ENCODE measurements around the gene CDC42EP3.

Gene CDC42EP3

DNA sequence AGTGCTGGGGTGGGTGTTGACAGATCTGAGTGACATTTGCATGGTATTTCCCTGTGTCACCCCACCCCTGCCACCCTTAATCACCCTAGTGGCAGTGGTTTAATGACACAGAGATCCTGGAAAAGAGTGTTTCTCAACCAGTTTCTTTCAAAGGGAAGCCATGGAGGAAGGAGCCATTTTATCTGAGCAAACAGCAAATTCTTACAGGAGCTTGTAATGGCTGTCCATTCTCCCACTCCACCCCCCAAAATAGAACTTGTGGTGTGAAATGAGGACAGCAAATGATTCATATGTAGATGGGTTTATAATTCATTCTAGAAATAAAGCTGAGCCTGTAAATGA, 51.5 kb downstream of the CDC42EP3 start:
- in situ Hi-C loops (cut with MboI; ENCODE audit: low sequenced_read_pairs), result no loop called here

DNA sequence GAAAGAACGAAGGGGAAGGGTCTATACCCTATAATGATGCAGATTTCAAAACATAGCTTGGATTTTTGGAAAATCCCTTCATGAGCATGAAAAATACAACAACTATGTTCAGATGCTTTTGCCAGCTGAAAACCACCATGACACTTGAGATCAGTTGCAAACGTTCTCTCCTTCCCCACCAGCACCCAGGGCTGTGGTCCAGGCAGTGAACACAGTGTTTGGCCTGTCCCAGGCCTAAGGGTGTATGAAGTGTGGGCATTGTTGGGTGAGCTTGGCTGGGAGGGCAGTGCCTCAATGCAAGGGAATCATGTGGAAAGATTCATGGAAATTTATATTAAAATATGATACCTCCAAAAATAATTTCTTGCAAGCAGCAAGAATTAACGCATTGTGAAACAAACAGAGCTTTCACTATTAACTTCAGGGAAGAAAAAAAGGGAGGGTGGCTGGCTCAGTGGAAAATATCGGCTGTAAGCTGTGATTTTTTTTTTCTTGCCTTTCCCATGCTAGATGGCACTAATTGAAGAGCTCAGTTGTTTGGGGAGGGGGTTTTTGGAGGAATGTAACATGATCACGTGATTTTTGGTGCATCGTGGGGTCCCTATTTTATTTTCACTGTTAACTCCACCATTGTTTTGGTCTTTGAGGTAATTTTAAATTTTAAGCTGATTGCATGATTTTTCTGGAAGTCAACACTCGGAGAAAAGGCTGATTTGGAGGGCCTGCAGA, 52.0 kb downstream of the CDC42EP3 start:
- in situ Hi-C loops (cut with MboI; ENCODE audit: low sequenced_read_pairs), result no loop called here

DNA sequence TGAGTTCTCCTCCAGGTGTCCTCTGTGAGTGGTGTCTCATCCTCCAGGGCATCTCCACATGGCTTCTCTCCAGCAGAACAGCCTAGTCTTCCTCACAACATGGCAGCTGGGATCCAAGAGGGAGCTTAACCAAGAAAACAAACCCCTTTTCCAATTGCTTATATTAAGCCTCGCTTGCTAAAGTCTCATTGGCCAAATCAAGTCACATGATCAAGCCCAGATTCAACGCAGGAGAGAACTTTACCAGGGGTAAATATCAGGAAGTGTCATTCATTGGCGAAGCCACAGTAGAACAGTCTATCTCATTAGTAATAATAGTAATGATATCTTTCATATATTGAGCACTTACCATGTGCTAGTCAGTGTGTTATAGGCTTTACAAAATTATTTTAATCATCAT, 53.1 kb downstream of the CDC42EP3 start:
- in situ Hi-C loops (cut with MboI; ENCODE audit: low sequenced_read_pairs), result no loop called here

DNA sequence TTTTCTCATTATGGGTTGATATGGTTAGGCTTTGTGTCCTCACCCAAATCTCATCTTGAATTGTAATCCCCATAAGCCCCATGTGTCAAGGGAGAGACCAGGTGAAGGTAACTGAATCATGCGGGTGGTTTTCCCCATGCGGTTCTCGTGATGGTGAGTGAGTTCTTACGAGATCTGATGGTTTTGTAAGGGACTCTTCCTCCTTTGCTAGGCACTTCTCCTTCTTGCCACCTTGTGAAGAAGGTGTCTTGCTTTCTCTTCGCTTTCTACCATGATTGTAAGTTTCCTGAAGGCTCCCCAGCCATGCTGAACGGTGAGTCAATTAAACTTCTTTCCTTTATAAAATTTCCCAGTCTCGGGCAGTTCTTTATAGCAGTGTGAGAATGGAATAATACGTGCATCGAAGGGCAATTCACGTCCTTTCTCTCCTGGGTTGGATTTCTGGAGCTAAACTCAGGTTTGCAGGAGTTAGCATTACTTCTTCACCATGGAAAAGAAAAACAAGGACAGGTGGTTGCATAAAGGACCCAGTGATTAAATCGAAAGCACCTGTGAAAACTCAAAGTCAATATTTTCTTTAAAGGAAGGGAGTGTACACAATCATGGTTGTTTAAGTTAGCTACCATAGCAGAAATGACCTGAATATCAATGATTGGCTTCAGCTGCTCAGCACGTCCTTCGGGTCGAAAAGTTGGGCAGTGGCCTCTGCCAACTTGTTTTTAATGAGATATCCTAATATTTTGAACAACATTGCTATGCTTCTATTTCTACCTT, 54.1 kb downstream of the CDC42EP3 start:
- in situ Hi-C loops (cut with MboI; ENCODE audit: low sequenced_read_pairs), result no loop called here

DNA sequence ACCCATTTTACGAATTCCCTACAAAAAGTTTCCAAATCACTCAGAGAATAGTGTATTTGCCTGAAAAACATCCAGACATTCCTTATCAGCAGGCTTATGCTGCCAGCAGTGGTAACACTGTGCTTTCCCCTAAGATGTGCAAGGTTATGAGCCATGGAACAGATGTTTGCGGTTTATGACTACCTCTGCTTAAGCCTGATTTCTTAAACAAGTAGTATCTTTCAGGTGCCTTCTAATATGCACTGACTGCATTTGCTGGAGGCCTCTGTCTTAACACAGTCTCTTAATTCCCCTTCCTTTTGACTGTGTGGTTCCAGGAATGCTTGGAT, 54.8 kb downstream of the CDC42EP3 start:
- in situ Hi-C loops (cut with MboI; ENCODE audit: low sequenced_read_pairs), result no loop called here

DNA sequence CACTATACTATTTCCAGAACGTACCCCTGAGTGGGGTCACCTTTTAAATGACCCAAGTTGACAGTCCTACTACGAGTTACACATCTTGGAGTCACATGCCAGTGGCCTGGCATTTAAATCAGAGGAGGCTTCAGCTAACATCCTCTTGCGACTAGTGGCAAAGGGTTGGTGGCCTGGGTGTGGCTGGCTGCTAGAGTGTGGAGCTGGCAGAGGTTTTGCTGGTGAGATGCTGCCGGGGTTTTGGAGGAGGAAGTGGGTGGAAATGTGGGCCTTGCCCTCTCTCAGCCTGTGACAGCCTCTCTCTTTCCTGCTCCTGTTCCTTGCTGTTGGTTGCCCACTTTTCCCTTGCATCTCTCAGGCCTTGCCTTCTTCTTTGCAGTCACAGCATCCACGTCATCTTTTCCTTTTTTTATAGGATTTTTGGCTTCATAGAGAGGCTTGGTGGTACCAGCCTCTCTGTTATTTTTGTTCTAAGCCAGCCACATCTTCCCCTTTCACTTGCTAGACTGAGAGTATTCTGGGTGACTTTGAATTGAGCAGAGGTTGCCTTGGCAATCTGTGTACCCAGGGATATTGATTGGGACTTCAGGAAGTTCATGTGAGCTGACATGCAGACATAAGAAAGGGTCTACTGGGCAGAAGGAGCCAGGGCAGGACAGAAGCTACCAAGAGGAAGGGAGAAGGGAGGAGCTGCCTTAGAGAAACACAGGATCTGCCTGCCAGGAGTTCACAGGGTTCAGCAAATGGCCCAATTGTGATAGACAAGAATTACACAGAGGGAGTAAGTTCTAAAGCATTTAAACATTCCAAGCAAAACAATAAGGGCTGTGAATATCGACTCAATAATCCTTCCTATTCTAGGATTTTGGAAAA, 55.4 kb downstream of the CDC42EP3 start:
- in situ Hi-C loops (cut with MboI; ENCODE audit: low sequenced_read_pairs), result no loop called here

DNA sequence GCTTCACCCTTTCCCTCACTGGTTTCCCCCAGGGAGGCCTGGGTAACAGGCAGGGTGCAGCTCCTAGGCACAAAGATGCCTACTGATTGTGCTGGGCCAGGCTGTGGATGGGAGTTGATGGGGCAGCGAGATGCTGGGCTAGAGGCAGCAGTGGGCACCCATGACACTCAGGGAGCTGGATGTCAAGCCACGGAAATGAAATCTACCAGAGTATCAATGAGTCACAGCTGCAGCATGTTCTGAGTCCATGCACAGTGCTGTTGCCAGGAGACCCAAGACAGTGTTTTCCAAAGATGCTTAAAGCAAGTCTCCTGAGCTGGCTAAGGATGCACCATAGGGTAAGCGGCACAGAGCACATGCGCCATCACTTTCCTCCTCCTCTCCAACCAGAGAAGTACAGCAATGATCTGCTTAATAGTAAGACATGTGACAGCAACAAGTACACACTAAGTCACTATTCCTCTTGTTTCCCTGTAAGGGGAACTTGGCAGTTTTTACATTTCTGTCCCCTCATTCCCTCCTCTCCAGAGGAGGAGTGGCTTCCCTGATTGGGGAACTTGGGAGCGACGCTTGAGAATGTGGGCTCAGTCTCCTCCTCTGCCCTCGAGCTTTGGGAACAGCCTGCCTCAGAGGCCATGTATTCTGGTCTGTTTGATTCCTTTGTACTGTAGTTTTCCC, 57.2 kb downstream of the CDC42EP3 start:
- in situ Hi-C loops (cut with MboI; ENCODE audit: low sequenced_read_pairs), result no loop called here

DNA sequence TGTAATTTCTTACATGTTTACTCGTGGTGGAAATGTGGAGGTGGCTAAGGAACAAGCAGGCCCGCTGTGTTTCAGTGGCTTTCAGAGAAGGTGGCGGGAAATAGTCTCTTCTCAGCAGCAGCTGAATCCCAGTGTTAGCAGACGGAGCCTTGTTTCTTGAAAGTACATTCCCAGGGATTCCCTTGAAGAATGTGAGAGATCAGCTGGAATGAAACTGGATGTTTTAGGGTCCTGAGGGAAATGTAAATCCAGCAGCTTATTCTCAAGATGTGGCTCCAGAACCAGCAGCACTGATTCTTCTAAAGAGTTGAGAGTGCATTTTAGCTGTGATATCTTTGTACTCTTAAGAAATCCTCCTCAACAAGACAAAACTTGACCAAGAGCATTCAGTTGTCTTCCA, 59.1 kb downstream of the CDC42EP3 start:
- in situ Hi-C loops (cut with MboI; ENCODE audit: low sequenced_read_pairs), result no loop called here

DNA sequence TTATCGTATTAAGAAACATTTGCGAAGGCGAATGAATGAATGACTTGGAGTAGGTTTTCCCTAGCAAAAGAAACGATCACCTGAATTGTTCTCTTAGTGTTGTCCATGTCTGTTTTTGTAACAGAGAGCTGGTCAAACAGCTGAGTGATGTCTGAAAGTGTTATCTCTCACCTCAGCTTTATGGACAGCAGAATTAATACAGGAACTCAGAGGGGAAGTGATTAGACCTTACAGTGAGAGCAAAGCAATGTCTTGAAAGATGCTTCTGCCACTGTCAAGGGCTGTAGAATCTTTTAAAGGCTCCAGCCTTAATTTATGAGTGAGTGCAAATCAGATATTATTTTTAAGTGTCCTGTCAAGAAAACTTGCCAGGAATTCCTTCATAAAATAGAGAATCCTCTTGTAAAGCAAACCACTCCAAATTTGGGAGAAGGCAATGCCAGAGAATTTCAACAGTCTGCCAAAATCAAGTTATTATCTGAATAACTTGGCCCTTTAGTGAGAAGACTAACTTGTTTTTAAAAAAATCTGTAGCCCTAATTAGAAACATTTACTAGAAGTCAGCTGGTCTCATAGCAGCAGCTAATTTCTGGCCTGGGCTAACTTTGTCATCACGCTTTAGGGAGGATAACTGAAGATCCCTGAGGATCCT, 60.7 kb downstream of the CDC42EP3 start:
- in situ Hi-C loops (cut with MboI; ENCODE audit: low sequenced_read_pairs), result no loop called here

DNA sequence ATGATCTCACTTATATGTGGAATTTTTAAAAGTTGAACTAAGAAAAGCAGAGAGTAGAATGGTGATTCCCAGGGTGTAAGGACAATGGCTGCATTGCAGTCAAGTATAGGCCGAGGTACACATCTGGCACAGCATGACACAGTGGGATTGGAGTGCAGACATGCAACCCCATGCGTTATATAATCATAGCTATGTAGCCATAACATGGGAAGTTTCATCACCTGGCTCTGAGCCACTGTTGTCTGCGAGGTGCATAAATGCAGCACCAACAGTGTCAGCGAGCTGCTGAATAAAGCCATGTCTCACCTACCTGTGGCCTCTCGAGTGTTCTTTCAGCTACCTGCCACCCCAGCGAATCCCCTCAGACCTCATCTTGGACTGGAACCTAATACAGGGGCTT, 61.7 kb downstream of the CDC42EP3 start:
- in situ Hi-C loops (cut with MboI; ENCODE audit: low sequenced_read_pairs), result no loop called here

DNA sequence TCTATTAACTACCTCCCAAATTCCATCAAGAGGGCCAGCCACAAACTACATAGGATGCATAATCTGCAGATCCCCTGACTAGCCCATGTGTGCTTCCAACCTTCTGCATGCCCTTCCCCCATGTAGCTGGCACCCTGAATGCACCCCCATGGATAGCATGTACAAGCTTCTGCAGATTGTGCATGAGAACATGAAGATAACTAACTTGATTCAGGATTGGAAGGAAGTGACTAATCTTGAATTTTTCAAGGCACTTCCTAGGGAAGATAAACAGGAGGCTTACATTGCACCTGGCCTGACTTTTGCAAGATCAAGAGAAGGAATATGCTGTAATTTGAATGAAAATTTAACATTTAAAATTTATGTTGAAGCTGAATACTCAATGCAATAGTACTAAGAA, 66.7 kb downstream of the CDC42EP3 start:
- in situ Hi-C loops (cut with MboI; ENCODE audit: low sequenced_read_pairs), result no loop called here

DNA sequence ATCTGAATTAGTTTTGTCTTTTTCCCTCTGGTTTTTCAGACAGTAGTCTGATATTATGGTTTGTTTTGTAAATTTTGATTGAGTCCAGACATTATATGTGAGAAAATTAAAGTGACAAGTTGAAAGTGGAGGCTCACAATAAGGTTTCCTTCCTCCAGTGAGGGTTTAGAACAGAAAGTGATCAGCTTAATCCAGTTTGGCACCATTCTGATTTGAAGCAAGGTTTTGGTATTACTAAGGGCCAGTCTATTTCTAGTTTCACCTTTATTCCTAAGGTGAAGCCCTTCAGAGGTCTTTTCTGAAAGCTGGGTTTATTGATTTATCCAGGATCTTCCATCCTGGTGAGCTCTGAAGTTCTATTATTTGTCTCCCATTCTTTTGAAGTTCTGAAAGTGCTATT, 68.7 kb downstream of the CDC42EP3 start:
- in situ Hi-C loops (cut with MboI; ENCODE audit: low sequenced_read_pairs), result no loop called here

DNA sequence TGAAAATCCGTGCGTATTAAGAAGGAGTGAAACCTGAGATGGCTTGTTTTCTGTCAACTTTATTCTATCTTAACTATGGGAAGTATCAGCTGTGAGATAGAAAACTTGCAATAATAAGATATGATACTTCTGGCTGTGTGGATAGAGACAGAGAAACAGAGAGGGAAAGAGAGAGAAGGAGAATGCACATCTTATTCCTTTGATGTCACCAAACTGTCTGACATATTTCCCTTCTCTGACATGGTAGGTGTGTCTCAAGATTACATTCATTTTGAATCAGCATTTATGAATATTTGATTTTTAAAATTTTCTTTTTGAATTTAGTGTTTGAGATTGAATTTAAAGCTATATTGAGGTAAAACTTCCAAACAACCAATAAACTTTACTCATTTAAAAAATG, 69.4 kb downstream of the CDC42EP3 start:
- in situ Hi-C loops (cut with MboI; ENCODE audit: low sequenced_read_pairs), result no loop called here

DNA sequence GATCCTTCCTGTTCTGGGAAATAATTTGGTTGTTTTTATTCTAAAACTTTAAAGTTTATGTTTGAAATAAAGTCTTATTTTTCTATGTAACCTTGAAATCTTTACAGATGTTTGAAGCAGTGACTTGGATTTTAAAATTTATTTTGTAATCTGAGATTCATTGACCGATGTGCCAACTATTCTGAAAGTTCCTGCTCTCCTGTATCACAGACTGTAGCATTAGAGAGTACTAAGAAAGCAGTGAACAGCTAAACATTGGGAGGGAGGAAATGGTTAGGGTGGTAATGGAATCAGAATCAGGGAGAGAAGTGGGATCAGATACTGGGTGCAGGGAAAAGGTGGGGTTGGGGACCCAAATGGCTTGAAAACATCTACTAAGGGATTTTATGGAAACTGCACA, 69.9 kb downstream of the CDC42EP3 start:
- in situ Hi-C loops (cut with MboI; ENCODE audit: low sequenced_read_pairs), result no loop called here

DNA sequence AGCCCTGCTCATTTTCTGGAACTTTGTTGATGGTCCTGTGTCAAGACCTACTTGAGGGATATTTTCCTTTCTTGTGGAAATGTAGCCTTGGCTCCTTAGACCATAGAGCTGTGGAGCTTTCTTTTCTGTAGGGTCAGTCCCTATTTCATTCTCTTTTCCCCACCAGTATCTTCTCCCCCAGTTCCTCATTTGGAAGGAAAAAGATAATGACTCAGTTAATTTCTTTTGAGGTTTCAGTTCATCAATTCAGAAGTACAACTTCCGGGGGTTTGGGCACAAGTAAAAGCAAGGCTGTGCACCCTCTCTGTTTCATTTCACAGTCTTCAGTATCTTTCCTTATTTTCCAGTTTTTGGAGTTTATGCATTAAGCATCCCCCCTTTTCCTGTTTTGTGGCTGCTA, 70.7 kb downstream of the CDC42EP3 start:
- in situ Hi-C loops (cut with MboI; ENCODE audit: low sequenced_read_pairs), result no loop called here

DNA sequence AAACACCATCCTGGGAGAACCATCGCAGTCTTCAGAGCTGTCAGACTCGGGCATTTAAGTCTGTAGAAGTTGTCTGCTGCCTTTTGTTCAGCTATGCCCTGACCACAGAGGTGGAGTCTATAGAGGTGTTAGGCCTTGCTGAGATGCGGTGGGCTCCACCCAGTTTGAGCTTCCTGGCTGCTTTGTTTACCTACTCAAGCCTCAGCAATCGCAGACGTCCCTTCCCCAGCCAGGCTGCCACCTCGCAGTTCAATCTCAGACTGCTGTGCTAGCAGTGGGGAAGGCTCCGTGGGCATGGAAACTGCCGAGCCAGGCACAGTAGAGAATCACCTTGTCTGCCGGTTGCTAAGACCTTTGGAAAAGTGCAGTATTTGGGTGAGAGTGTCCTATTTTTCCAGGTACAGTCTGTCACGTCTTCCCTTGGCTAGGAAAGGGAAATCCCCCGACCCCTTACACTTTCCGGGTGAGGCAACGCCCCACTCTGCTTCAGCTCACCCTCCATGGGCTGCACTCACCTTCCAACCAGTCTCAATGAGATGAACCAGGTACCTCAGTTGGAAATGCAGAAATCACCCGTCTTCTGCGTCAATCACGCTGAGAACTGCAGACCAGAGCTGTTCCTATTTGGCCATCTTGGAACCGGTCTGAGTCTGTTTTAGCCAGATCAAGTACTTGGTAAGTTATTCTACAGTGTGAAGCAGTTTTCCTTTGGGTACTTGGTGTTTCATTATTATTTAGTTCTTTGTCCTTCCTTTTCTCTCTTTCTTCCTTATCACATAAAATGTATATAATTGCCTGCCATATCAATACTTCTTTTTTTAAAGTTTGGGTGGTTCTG, 71.5 kb downstream of the CDC42EP3 start:
- in situ Hi-C loops (cut with MboI; ENCODE audit: low sequenced_read_pairs), result no loop called here

DNA sequence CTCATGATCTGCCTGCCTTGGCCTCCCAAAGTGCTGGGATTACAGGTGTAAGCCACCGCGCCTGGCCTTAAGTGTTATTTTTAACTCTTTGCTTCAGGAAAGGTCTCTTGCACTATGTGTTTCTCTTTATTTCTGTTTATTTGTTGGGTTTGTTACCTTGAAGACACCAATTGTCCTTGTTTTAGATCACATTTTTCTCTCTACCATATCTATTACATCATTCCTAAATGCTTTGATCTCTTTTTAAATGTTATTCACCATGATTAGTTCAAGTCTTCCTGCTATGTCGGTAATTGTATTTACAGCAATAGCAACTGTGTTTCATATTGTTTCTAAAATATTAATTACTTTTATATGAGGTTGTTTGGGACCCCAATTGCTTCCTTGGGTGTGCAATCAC, 77.7 kb downstream of the CDC42EP3 start:
- in situ Hi-C loops (cut with MboI; ENCODE audit: low sequenced_read_pairs), result no loop called here

DNA sequence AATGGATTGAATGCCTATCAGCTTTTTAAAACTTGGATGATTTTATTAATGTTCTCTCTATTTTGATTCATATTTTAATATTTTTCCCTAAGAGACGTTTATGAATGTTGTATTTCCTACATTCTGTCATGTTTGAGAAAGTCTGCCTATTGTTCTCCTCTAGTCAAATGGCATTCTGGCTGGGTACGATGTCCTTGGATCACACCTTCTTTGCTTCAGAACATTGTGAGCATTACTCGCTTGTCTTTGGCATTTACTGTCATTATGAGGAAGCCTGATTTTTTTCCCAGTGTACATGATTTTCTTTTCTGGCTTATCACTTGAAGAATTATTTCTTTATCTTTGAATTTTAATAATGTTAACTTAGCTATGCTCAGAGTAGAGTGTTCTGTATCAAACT, 78.4 kb downstream of the CDC42EP3 start:
- in situ Hi-C loops (cut with MboI; ENCODE audit: low sequenced_read_pairs), result no loop called here

Measured in HL-60/S4 treated with retinoic acid at 250 ng/mL for 4 days and 3 days (cell line).